Activated CD8-positive, alpha-beta T cell treated with anti-CD3 and anti-CD28 coated beads for 36 hours (primary cell): ENCODE measurements around the gene PHLDB1. TPM values are rescaled to one million over a fixed set of nuclear protein-coding genes. Genes with fewer than 3 reads are reported as not detected.

Experiments used
- ATAC-seq: fragments of 200-7000 bp; cut with Tn5 transposase; one replicate; pipeline ENCODE4 v1.10.0; 2021; ENCODE audit warnings: mild to moderate bottlenecking, moderate library complexity
- CTCF ChIA-PET: fragments of 350-600 bp; sonication (Branson Sonifier 250); formaldehyde crosslinking; loops from one replicate; lab custom pipeline; 2021; ENCODE audit warnings: antibody characterized with exemption; lab: Charles Lee
- POLR2A ChIA-PET: fragments of 350-600 bp; sonication (Branson Sonifier 250); formaldehyde crosslinking; loops from one replicate; lab custom pipeline; 2021; ENCODE audit warnings: antibody characterized with exemption; lab: Charles Lee
- DNase-seq: peaks from one replicate; pipeline ENCODE4 v3.0.0-alpha.2; 2020
- H3K27ac Mint-ChIP-seq: one replicate; pipeline ENCODE4 v1.8.0; 2021; ENCODE audit warnings: mild to moderate bottlenecking, mixed read lengths
- H3K27me3 Mint-ChIP-seq: one replicate; pipeline ENCODE4 v1.8.0; 2021; ENCODE audit warnings: mixed read lengths
- H3K36me3 Mint-ChIP-seq: one replicate; pipeline ENCODE4 v1.8.0; 2021; ENCODE audit warnings: low read depth, mixed read lengths
- H3K4me1 Mint-ChIP-seq: one replicate; pipeline ENCODE4 v1.8.0; 2021; ENCODE audit warnings: low read depth, mixed read lengths
- H3K4me3 Mint-ChIP-seq: one replicate; pipeline ENCODE4 v1.8.0; 2021; ENCODE audit warnings: mild to moderate bottlenecking, moderate library complexity, mixed read lengths
- H3K9me3 Mint-ChIP-seq: one replicate; pipeline ENCODE4 v1.8.0; 2021; ENCODE audit warnings: mixed read lengths
- intact Hi-C: fragments of 100-400 bp; cut with micrococcal nuclease; formaldehyde crosslinking; loops from one replicate; pipeline ENCODE4 v1.10.0; 2022
- total RNA-seq, 2 experiments: library from RNA; stranded (reverse); gene quantifications; one replicate each; pipeline ENCODE4 v1.2.3, GENCODE V29; 2021
- TF ChIP-seq, protein P1 (sequence below): fragments of 200-600 bp; IDR thresholded peaks from one replicate; pipeline ENCODE4 v1.8.0; 2022; ENCODE audit warnings: antibody characterized with exemption, mild to moderate bottlenecking

PHLDB1 gene
- total RNA-seq, result 1 to 10 TPM; 3.0 to 5.1 TPM

DNA sequence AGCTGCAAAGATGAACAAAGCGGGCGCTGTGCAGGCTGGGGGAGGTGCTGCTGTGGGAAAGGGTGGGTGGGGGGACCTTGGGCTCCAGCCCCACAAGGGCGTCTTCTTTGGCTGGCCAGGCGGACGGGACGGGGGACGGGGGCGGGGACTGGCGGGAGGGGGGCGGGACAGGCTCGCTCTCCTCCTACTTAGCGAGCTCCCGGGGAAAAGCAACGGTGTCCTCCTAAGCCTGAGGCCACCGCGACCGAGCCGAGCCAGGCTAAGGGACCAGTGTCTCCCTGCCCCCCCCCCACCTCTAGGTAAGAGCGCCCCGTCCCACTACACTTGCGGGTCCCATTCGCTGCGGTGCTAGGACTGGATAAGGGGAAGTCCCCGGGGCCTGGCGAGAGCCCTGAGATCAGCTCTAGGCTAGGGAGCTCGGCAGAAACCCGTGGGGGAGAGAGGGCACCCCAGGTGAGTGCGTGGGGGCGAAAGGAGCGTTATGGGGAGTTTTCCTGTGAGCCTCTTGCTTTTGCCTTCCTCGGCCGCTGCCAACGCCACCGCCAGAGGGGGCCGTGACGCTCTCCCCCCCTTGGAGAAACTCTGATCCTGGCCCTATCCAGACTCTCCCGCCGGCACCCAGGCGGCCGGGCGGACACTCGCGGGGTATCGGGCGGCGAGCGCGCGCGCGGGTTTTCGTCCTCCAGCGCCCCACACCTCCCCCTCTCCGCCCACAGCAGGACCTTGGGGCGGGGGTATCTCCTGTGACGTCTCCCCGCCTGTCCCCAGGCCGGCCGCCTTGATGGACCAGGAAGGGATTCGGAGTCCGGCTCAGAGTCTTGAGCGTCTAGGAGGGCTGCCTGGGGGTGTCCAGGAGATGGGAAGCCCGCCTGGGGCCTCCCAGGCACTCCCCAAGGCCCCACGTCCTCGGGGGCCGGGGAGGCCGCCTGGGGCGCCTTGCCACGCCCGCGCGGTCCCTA, at the start of gene PHLDB1:
Gene PHLDB1 (plus strand): TSS at position 215 of the 959 bp plus-strand sequence. CDS start 6,222 bp downstream, outside the sequence.
- peak within 1 kb of the TSS; percentile 73 for H3K4me3 Mint-ChIP-seq
- CTCF ChIA-PET, result interaction anchor here (0.8 to 11.5 kb wide), 10 partner anchors 8 to 436 kb away, joined by 3 to 177 read pairs (median 4); partner anchors contain the start of gene ARCN1
- H3K27me3 Mint-ChIP-seq, result peaks cover 12% of the 10 kb centered on the region
- intact Hi-C loops, result no loop called here
- TF ChIP-seq, protein P1, sequence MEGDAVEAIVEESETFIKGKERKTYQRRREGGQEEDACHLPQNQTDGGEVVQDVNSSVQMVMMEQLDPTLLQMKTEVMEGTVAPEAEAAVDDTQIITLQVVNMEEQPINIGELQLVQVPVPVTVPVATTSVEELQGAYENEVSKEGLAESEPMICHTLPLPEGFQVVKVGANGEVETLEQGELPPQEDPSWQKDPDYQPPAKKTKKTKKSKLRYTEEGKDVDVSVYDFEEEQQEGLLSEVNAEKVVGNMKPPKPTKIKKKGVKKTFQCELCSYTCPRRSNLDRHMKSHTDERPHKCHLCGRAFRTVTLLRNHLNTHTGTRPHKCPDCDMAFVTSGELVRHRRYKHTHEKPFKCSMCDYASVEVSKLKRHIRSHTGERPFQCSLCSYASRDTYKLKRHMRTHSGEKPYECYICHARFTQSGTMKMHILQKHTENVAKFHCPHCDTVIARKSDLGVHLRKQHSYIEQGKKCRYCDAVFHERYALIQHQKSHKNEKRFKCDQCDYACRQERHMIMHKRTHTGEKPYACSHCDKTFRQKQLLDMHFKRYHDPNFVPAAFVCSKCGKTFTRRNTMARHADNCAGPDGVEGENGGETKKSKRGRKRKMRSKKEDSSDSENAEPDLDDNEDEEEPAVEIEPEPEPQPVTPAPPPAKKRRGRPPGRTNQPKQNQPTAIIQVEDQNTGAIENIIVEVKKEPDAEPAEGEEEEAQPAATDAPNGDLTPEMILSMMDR, result peak; percentile 45
- peaks cover 1% of the 10 kb centered on the region for H3K36me3 Mint-ChIP-seq
- peak within 1 kb of the TSS; percentile 76 for H3K27ac Mint-ChIP-seq
- POLR2A ChIA-PET, result interaction anchor here (0.6 to 1.9 kb wide), 6 partner anchors 10 to 182 kb away, joined by 3 to 5 read pairs (median 4); partner anchors contain the start of gene ARCN1
- H3K9me3 Mint-ChIP-seq, result no peaks in the 10 kb centered on the region
- ATAC-seq (peak; percentile 10), DNase-seq (peak; percentile 61)
- peaks cover 20% of the 10 kb centered on the region for H3K4me1 Mint-ChIP-seq

DNA sequence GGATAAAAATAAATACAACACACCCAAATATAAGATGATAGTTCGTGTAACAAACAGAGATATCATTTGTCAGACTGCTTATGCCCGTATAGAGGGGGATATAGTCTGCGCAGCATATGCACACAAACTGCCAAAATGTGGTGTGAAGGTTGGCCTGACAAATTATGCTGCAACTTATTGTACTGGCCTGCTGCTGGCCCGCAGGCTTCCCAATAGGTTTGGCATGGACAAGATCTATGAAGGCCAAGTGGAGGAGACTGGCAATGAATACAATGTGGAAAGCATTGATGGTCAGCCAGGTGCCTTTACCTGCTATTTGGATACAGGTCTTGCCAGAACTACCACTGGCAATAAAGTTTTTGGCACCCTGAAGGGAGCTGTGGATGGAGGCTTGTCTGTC, 46.6 kb upstream of the PHLDB1 start:
- ATAC-seq (no peak), DNase-seq (no peak)
- Mint-ChIP-seq H3K4me1 (peaks cover 15% of the 10 kb centered on the region), H3K27me3 (no peaks in the 10 kb centered on the region), H3K27ac (no peak overlapping the region), H3K36me3 (peaks cover 5% of the 10 kb centered on the region), H3K9me3 (no peaks in the 10 kb centered on the region), H3K4me3 (no peak overlapping the region)
- intact Hi-C loops, result loop anchor here (10.0 kb wide), 1 partner anchor 116 kb away; no protein-coding TSS in a partner anchor
- ChIA-PET CTCF (no interaction called here), POLR2A (no interaction called here)
- TF ChIP-seq, protein P1, result no peak

DNA sequence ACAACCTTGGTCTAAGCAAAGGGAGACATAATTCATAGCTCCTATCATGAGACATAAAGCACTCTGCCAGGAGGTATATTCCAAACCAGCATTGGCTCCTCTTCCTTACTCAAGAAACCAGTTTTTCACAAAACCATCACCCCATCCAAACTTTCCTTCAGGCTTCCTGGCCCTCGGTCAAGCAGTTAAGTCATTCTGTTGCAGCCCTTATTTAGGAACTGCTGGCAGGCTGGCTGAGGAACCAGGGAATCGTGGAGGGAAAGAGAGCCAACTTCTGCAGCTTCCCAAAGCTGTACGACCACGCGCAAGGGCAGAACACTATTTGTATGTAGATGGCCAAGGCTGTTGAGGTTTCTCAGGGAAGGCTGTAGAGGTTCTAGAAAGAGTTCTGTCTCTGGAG, 42.4 kb upstream of the PHLDB1 start:
- intact Hi-C loops, result loop anchor here (5.0 to 10.0 kb wide), 2 partner anchors 38 to 120 kb away; partner anchors contain the start of gene TTC36
- TF ChIP-seq, protein P1, result no peak
- Mint-ChIP-seq H3K4me1 (peaks cover 21% of the 10 kb centered on the region), H3K27ac (peak overlapping the region; percentile 43), H3K9me3 (no peaks in the 10 kb centered on the region), H3K4me3 (peak overlapping the region; percentile 88), H3K36me3 (no peaks in the 10 kb centered on the region), H3K27me3 (no peaks in the 10 kb centered on the region)
- DNase-seq (no peak), ATAC-seq (no peak)
- CTCF ChIA-PET, result no interaction called here
- POLR2A ChIA-PET, result no interaction called here

DNA sequence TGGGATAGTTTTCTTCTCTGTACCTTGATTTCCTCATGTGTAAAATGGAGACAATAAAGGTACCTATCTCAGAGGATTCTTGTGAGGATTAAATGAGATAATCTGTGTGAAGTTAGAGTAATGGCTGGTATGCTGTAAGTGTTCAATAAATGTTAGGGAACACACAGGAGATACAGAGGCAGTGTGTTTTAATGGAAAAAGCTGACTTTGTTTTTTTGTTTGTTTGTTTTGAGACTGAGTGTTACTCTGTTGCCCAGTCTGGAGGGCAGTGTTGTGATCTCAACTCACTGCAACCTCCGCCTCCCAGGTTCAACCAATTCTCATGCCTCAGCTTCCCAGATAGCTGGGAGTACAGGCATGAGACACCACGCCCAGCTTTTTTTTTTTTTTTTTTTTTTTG, 37.7 kb upstream of the PHLDB1 start:
- H3K27ac Mint-ChIP-seq, result no peak overlapping the region
- intact Hi-C loops, result loop anchor here (5.0 to 10.0 kb wide), 2 partner anchors 42 to 125 kb away; partner anchors contain the start of gene TTC36
- ChIA-PET CTCF (no interaction called here), POLR2A (interaction anchor here (1.1 to 1.7 kb wide), 2 partner anchors 8 to 42 kb away, joined by 4 to 5 read pairs; partner anchors contain the start of gene TTC36)
- no peak overlapping the region for H3K4me3 Mint-ChIP-seq
- ATAC-seq, result no peak
- peaks cover 5% of the 10 kb centered on the region for H3K36me3 Mint-ChIP-seq
- DNase-seq, result no peak
- TF ChIP-seq, protein P1, result no peak
- H3K9me3 Mint-ChIP-seq, result no peaks in the 10 kb centered on the region
- H3K27me3 Mint-ChIP-seq, result no peaks in the 10 kb centered on the region
- H3K4me1 Mint-ChIP-seq, result peaks cover 36% of the 10 kb centered on the region
